Gastroesophageal sphincter (tissue), 3 donors: ENCODE measurements around the gene GIPC2.

Source experiments
- CTCF ChIP-seq, 4 experiments: fragments of 200-600 bp in 2 of 4; fragments of 450-650 bp in 2 of 4; sonication (generic) in 1 of 4; IDR thresholded peaks; one replicate each; pipeline ENCODE4 v1.5.1; 2017 to 2019; ENCODE audit warnings: antibody characterized with exemption in 4 of 4, mild to moderate bottlenecking in 2 of 4, moderate library complexity in 2 of 4
- POLR2A ChIP-seq, 2 donors: fragments of 450-650 bp; IDR thresholded peaks; one replicate each; pipeline ENCODE4 v1.6.1; 2017; ENCODE audit warnings: antibody characterized with exemption in 2 of 2, mild to moderate bottlenecking in 2 of 2, moderate library complexity in 1 of 2

GRCh38 chr1:78089010-78089409 lies 43.2 kb downstream of the GIPC2 start:
- no peak for TF ChIP-seq CTCF (IDR thresholded peaks at IDR 0.05)
- no peak for TF ChIP-seq POLR2A (IDR thresholded peaks at IDR 0.05)
